Measurements from ENCODE around the gene RLN3.

DNA sequence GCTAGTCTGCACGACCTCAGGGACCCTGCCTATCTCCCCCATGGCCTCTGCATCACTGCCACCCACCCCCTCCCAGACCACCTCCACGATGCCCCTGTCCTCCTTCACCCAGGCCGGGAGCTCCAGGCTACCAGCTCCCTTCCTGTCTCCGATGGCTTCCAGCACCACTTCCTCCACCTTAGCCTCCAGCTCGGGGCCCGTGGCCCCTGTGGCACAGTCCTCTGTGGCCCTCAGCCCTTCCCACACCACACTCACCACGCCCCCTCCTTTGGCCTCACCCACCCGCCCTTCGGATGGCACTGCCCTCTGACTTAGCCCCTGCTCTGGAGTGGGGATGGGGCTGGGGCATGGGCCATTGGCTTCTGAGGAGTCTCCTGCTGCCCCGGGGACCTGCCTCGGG, 26.8 kb downstream of the RLN3 start:
- TF ChIP-seq, protein P1, sequence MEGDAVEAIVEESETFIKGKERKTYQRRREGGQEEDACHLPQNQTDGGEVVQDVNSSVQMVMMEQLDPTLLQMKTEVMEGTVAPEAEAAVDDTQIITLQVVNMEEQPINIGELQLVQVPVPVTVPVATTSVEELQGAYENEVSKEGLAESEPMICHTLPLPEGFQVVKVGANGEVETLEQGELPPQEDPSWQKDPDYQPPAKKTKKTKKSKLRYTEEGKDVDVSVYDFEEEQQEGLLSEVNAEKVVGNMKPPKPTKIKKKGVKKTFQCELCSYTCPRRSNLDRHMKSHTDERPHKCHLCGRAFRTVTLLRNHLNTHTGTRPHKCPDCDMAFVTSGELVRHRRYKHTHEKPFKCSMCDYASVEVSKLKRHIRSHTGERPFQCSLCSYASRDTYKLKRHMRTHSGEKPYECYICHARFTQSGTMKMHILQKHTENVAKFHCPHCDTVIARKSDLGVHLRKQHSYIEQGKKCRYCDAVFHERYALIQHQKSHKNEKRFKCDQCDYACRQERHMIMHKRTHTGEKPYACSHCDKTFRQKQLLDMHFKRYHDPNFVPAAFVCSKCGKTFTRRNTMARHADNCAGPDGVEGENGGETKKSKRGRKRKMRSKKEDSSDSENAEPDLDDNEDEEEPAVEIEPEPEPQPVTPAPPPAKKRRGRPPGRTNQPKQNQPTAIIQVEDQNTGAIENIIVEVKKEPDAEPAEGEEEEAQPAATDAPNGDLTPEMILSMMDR (IDR thresholded peaks at IDR 0.05; ENCODE audit: low read depth, low read length, missing input control): no peak
- TF ChIP-seq FOXA1 (IDR thresholded peaks at IDR 0.05) (no peak), SP1 (IDR thresholded peaks at IDR 0.05) (no peak), GABPA (IDR thresholded peaks at IDR 0.05 in 1 of 2, conservative IDR thresholded peaks at IDR 0.05 in 1 of 2) (no peak), TAF1 (conservative IDR thresholded peaks at IDR 0.05) (no peak), YY1 (IDR thresholded peaks at IDR 0.05) (no peak)

All from liver (tissue), 3 donors.